Measurements from ENCODE around the gene EPM2AIP1. TPM values are rescaled to one million over a fixed set of nuclear protein-coding genes. Genes with fewer than 3 reads are reported as not detected.

The EPM2AIP1 gene
- total and polyA plus RNA-seq, 9 of the 15 experiments (the other 6 are each of a cell fraction or from before 2014, with no cell fraction given) = 6.7 to 44.8 (median 25.2) TPM

GRCh38 chr3:36957862-36958686, 34.9 kb downstream of the EPM2AIP1 start (continued):
- TF ChIP-seq ZNF41 (CRISPR knock-in tag; conservative IDR thresholded peaks at IDR 0.05) (no peak), FOXK2 (conservative IDR thresholded peaks at IDR 0.05 in 1 of 2, IDR thresholded peaks at IDR 0.05 in 1 of 2; ENCODE audit: low read depth in 2 of 2) (peak; percentile 78 to 85), SRSF1 (IDR thresholded peaks at IDR 0.05; ENCODE audit: low read depth, low read length) (no peak), ZFP91 (CRISPR knock-in tag; IDR thresholded peaks at IDR 0.05) (no peak), HMGN3 (IDR thresholded peaks at IDR 0.05; ENCODE audit: borderline replicate concordance, extremely low read depth, insufficient read length, low read depth, low read length) (peak; percentile 76), HEY1 (CRISPR knock-in tag; IDR thresholded peaks at IDR 0.05; ENCODE audit: borderline replicate concordance) (peak; percentile 48; the same call in 1 of the 2 replicates), NBN (IDR thresholded peaks at IDR 0.05; ENCODE audit: low read depth) (0 out of 2 replicates have a peak, but pooled peaks have one; percentile 39), SMAD3 (CRISPR knock-in tag; conservative IDR thresholded peaks at IDR 0.05) (peak; percentile 70; the same call in 1 of the 2 replicates), RNF2 (IDR thresholded peaks at IDR 0.05) (peak; percentile 74; the same call in 1 of the 2 replicates), CHD1 (IDR thresholded peaks at IDR 0.05; ENCODE audit: low read length) (no peak), TCF3 (CRISPR knock-in tag; IDR thresholded peaks at IDR 0.05) (peak; percentile 99), STAT5B (CRISPR knock-in tag; IDR thresholded peaks at IDR 0.05) (no peak), ZFP1 (CRISPR knock-in tag; IDR thresholded peaks at IDR 0.05) (no peak), ZNF197 (CRISPR knock-in tag; IDR thresholded peaks at IDR 0.05; ENCODE audit: low read depth) (peak; percentile 7; the same call in 1 of the 2 replicates), GATAD2B (IDR thresholded peaks at IDR 0.05; ENCODE audit: borderline replicate concordance) (peak; percentile 95), ZBTB17 (CRISPR knock-in tag; IDR thresholded peaks at IDR 0.05) (0 out of 2 replicates have a peak, but pooled peaks have one; percentile 54), POLR2AphosphoS5 (IDR thresholded peaks at IDR 0.05; ENCODE audit: control insufficient read depth, insufficient read depth, low read depth, low read length) (peak; percentile 98), ZNF76 (CRISPR knock-in tag; IDR thresholded peaks at IDR 0.05; ENCODE audit: borderline replicate concordance) (no peak), FUS (optimal IDR thresholded peaks at IDR 0.05; ENCODE audit: low read depth, low read length) (no peak), MLLT1 (IDR thresholded peaks at IDR 0.05) (peak; percentile 46 to 68; a peak in 3 of 4 replicates), SETDB1 (IDR thresholded peaks at IDR 0.05; ENCODE audit: low read length) (no peak), MAFF (IDR thresholded peaks at IDR 0.05; ENCODE audit: low read length) (peak; percentile 72; the same call in 1 of the 2 replicates), ZKSCAN8 (CRISPR knock-in tag; IDR thresholded peaks at IDR 0.05) (no peak; the same call in none of the 2 replicates), CHD2 (IDR thresholded peaks at IDR 0.05; ENCODE audit: low read depth, low read length) (no peak), HINFP (tag; conservative IDR thresholded peaks at IDR 0.05; ENCODE audit: low read depth) (no peak)
